Eye (tissue), 1 donor: ENCODE data around the gene IL1R2.
"Not testable (repeated sequence)": the region's sequence is repeated elsewhere in the genome, so short reads cannot be mapped to it uniquely, and the experiment has no call there.

ENCODE experiments used
- DNase-seq: peaks from one replicate; pipeline ENCODE4 v3.0.0-alpha.2; 2015

IL1R2 gene

GRCh38 chr2:102063487-102063911 is 71.7 kb downstream of the IL1R2 start:
- no peak for DNase-seq

- DNase-seq, result peak; percentile 77
Observed at GRCh38 chr2:102063941-102064678, 72.3 kb downstream of the IL1R2 start.

GRCh38 chr2:102064679-102065674 is 73.2 kb downstream of the IL1R2 start:
- DNase-seq, result peak; percentile 62

- DNase-seq, result no peak
Observed at GRCh38 chr2:102065675-102066252, 74.0 kb downstream of the IL1R2 start.

GRCh38 chr2:102066554-102066953 is 74.8 kb downstream of the IL1R2 start:
- no peak for DNase-seq

GRCh38 chr2:102068126-102068525 is 76.4 kb downstream of the IL1R2 start:
- DNase-seq, result not testable (repeated sequence)

- no peak for DNase-seq
Observed at GRCh38 chr2:102069311-102069974, 77.7 kb downstream of the IL1R2 start.

GRCh38 chr2:102070058-102070642 is 78.4 kb downstream of the IL1R2 start:
- DNase-seq, result no peak

GRCh38 chr2:102072741-102073140 is 81.0 kb downstream of the IL1R2 start:
- no peak for DNase-seq

- no peak for DNase-seq
Observed at GRCh38 chr2:102073168-102073724, 81.5 kb downstream of the IL1R2 start.

GRCh38 chr2:102074152-102074783 is 82.5 kb downstream of the IL1R2 start:
- no peak for DNase-seq

- DNase-seq, result no peak
Observed at GRCh38 chr2:102075479-102075878, 83.7 kb downstream of the IL1R2 start.

GRCh38 chr2:102076512-102076911 is 84.8 kb downstream of the IL1R2 start:
- DNase-seq, result no peak
